Stimulated activated naive CD4-positive, alpha-beta T cell (primary cell): Measurements from ENCODE around the gene BAIAP2L1.
"Not testable (repeated sequence)": the region's sequence is repeated elsewhere in the genome, so short reads cannot be mapped to it uniquely, and the experiment has no call there.

ENCODE experiments used
- DNase-seq, 6 experiments: peaks; one replicate each; lab custom pipeline; 2025; lab: John Stamatoyannopoulos, UW

The BAIAP2L1 gene

GRCh38 chr7:98319176-98319575 lies 81.7 kb downstream of the BAIAP2L1 start:
- no peak for DNase-seq

DNA sequence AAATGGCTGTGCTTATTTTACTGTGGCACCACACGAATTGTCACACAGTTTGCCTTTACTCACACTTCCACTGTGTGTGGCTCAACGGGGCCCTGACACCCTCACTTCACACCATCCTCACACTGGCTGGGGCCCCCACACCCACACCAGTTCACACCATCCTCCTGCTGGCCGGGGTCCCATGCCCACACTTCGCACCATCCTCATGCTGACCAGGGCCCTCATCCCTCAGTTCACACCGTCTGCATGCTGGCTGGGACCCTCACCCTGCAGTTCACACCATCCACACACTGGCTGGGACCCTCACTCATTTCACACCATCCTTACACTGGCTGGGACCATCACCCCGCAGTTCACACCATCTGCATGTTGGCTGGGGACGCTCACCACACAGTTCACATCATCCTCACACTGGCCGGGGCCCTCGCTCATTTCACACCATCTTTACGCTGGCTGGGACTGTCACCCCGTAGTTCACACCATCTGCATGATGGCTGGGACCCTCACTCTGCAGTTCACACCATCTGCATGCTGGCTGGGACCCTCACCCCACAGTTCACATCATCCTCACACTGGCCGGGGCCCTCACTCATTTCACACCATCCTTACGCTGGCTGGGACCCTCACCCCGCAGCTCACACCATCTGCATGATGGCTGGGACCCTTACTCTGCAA lies 83.4 kb downstream of the BAIAP2L1 start:
- DNase-seq: no peak

GRCh38 chr7:98315994-98316527 lies 84.8 kb downstream of the BAIAP2L1 start:
- DNase-seq: not testable (repeated sequence)

GRCh38 chr7:98315318-98315993 lies 85.4 kb downstream of the BAIAP2L1 start:
- no peak for DNase-seq

GRCh38 chr7:98314469-98314868 lies 86.4 kb downstream of the BAIAP2L1 start:
- no peak for DNase-seq

DNA sequence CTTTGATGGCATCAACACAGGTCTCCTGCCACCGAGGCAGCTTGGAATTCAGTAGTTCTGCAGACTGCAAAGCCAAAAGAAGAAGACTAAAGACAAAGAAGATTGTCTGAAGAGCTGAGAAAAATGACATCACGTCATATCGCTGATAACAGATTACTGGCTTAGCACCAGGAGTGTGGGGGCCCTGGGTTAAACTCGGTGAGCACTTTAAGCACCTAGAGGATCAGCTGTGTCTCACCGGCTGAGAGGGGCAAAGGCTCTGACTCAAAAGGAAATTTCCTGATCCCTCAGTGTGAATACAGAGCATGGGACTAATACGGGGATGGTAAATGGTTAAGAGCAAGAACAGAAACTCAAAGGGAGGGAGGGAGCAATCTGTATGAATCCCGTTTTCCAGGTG lies 88.7 kb downstream of the BAIAP2L1 start:
- DNase-seq: no peak

DNA sequence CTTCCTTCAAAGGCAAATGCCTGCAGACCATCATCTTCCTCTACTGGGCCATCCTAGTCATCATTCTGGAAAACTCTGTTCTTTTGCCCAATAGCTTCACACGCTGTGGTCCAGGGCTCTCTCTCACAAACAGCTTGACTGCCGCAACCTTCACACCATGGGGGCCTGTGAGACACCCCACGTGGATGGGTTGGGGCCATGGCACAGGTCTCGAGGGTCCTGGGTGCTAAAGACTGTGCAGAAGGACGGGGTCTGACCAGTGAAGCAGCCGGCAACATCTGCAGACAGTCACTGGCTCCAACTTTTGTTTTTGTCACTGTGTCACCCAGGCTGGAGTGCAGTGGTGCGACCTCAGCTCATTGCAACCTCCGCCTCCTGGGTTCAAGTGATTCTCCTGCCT lies 91.3 kb downstream of the BAIAP2L1 start:
- no peak for DNase-seq

DNA sequence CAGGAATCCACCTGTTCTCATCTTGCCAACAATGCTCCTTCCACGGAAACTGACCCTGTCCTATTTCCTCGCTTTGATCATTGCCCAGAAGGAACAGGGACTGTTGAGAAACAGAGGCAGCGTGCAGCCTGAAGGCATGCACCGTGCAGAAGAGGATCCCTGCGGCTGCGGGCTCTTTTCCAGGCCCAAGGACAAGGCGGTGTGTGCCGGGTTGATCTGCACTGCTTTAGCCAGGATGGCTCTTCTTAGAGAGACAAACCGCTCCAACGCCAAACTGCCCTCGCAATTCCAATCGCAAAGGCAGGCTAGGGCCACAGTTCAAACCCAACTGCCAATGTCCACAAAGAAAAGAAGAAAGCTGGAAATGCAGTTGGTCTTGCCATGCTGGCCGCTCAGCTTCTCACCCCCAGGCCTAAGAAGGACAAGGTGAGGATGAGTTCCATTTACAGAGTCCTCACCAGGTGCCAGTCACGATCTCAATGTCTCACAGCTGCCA lies 92.9 kb downstream of the BAIAP2L1 start:
- no peak for DNase-seq

- no peak for DNase-seq
These were observed 94.8 kb downstream of the BAIAP2L1 start for GRCh38 chr7:98305951-98306535.

GRCh38 chr7:98303906-98304305 lies 97.0 kb downstream of the BAIAP2L1 start:
- no peak for DNase-seq

- DNase-seq: no peak
These were observed 97.6 kb downstream of the BAIAP2L1 start for GRCh38 chr7:98303176-98303865.

DNA sequence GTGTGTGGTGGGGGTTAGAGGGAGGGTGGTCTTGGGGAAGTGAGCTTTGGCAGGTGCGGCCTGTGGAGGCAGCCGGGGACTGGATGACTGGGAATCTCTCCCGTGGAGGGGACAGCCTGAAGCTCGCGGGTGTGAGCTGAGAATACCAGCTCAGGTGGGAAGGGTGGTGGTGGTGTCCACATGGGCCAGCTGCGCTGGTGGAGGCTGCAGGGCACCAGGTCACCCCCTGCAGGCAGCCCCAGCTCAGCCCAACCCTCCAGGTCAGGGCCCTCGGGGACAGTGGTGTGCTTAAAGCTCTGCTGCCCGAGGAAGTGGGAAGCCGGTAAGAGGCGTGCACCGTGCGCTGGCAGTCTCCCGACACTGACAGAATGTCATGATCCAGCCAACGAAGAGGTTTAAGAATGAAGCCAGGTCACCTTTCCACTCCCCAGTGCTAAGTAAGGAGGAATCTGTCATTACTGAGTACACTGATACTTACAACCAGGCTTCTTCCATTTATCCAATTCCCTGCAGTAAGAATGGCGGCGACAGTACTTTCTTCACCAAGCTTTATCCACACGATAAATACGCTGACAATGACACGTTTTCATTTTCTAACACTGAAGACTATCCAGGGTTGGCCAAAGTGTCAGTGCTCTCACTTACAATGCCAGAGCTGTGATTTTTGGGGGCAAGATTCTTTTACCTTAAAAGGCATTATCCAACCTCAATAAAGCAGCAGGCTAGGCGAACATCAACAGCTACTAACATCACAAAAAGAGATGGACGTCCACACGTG lies 99.0 kb downstream of the BAIAP2L1 start:
- no peak for DNase-seq

GRCh38 chr7:98300595-98301372 lies 100.1 kb downstream of the BAIAP2L1 start:
- DNase-seq: no peak

GRCh38 chr7:98297626-98298286 lies 103.1 kb downstream of the BAIAP2L1 start:
- no peak for DNase-seq

GRCh38 chr7:98296833-98297232 lies 104.1 kb downstream of the BAIAP2L1 start:
- DNase-seq: no peak

DNA sequence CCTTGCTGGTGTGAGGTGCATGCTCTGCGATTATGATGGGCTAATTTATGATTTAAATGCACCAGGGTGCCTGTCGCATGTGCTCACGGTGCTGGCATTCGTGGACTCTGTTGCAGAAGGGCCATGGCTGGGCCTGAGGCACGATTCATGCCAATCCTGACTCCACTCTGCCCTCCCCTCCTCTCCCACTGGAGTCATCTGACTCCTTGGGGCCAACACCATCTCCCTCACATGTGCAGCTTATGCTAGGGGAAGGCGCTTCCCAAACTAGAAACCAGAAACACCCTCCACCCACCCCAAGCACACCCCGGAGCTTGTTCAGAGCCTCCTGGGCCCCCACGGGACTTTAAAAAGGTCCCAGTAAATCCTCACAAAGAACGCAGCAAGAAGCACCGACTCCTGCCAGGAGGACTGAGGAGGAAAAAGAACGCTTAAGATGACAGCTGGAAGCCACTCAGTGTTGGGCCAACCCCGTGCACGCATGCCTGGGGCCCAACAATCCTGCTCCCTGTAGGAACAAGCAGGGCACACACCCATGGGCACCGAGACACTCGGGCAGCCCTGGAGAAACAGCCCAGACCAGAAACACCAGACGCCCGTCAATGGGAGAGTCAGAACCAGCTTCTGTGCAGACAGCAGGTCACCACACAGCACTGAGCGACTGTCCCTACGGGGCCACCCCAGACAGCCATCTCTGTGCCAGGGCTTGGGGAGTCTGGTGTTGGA lies 105.3 kb downstream of the BAIAP2L1 start:
- no peak for DNase-seq

- peak in 1 of 6 experiments; percentile 28 for DNase-seq
These were observed 106.0 kb downstream of the BAIAP2L1 start for GRCh38 chr7:98294798-98295382.

- no peak for DNase-seq
These were observed 106.6 kb downstream of the BAIAP2L1 start for GRCh38 chr7:98294326-98294725.

- DNase-seq: no peak
These were observed 107.1 kb downstream of the BAIAP2L1 start for GRCh38 chr7:98293746-98294145.
